ENCODE measurements around the gene GALNT15.

GALNT15 gene, protein sequence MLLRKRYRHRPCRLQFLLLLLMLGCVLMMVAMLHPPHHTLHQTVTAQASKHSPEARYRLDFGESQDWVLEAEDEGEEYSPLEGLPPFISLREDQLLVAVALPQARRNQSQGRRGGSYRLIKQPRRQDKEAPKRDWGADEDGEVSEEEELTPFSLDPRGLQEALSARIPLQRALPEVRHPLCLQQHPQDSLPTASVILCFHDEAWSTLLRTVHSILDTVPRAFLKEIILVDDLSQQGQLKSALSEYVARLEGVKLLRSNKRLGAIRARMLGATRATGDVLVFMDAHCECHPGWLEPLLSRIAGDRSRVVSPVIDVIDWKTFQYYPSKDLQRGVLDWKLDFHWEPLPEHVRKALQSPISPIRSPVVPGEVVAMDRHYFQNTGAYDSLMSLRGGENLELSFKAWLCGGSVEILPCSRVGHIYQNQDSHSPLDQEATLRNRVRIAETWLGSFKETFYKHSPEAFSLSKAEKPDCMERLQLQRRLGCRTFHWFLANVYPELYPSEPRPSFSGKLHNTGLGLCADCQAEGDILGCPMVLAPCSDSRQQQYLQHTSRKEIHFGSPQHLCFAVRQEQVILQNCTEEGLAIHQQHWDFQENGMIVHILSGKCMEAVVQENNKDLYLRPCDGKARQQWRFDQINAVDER

DNA sequence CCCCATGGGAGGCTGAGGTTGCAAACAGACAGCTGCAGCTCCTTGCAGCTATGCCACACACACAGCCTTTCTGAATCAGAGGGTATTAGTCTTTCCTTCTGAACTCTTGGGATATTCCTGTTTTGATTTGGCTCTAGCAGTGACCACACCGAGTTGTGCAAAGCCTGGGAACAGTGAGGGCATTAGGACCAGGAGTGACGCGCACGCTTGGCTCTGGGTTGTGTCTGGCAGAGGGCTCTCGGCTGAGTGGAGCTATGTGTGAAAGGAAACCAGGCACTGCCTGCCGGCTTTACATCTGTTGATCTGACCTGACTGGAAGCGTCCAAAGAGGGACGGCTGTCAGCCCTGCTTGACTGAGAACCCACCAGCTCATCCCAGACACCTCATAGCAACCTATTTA, at the start of gene GALNT15:
TSS of gene GALNT15 (plus strand) at position 292 of the 400 bp plus-strand sequence. CDS start 472 bp downstream, outside the sequence.
- in situ Hi-C loops (cut with HindIII; ENCODE audit: low sequenced_read_pairs) = no loop called here

DNA sequence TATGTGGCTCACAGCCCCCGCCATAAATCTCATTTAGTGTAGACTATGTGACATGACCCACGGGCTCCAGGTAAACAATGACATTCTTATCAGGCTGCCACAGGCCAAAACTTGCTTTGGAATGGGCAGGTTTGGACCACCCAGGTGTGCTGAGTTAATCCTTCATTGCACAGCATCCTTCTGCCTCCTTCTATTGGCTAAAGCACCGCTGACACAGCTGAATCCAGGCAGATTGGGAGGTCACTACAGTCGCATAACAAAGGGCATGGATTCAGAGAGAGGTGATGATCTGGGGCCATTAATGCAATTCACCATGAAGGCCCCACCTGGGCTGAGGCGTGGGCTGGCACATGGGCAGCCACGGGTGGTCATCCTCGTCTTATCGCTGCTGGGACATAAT, 47.8 kb upstream of the GALNT15 start:
- in situ Hi-C loops (cut with HindIII; ENCODE audit: low sequenced_read_pairs) = no loop called here

DNA sequence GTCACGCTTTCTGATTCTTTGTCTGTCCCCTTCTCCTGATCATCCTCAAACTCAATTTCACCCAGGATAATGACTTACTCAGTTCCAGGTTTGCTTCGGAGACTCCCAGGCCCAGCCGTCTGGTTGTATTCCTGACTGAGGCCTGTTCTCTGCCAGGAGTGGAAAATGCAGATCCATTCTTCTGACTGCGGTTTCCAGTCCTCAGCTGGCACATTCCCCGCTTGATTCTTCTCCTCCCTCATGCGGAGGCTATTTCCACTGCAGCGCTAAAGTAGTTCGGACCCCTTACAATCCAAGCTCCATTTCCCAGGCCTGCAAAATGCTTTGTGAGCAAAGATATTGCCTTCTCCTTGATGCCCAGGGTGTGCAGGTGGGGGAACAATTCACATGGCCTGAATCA, 47.2 kb upstream of the GALNT15 start:
- in situ Hi-C loops (cut with HindIII; ENCODE audit: low sequenced_read_pairs) = no loop called here

DNA sequence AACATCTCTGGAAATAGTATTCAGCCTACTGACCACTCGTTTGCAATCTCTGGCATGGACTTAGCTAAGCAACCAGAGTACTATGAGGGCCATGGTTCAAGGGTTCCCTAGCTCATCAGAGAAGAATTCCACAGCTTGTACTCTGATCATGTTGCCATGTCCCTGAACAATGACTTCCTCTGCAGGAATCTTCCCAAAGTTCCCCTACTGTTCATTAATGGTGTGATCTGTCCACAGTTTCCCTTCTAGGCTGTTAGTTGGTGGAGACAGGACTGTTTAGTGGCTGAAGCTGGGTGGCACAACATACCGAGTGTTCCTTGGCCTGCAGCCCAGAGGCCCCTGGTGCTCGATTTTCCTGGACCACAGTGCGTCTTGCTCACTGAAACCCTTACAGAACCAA, 44.4 kb upstream of the GALNT15 start:
- in situ Hi-C loops (cut with HindIII; ENCODE audit: low sequenced_read_pairs) = no loop called here

DNA sequence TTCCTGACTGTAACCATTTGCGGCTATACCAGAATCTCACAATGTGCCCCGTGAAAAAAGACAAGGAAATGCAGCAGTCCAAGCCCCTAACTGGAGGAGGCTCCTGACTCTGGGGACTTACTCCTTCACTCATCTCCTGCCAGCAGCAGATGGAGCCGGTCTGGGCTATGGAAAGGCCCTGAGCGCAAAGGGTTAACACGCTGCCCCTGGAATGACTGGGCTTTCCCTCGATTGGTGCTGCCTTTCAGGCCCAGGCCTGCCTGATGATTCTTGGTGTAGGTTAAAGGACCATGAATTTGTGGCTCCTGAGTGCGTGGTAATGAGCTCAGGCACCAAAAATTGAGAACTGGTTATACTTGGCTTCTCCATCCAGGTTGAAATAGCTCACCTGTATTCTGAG, 42.3 kb upstream of the GALNT15 start:
- in situ Hi-C loops (cut with HindIII; ENCODE audit: low sequenced_read_pairs) = no loop called here

DNA sequence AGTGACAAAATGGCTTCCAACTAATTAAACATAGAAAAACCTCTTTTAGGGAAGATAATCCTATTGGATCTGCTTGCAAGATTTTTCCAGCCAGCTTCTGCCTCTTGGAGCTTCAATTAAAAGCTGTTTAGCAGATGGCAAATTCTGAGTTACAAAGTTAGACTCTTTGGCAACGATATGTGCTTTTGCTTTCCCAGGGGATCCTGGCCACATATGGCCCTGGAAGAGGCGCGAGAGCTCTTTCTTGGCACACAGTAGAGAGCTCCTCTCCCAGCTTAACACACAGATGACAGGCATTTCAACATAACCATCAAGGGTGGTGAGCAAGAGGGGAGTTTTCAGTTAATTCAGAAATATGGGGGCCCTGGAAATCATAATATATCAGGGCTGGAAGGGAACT, 41.6 kb upstream of the GALNT15 start:
- in situ Hi-C loops (cut with HindIII; ENCODE audit: low sequenced_read_pairs) = no loop called here

DNA sequence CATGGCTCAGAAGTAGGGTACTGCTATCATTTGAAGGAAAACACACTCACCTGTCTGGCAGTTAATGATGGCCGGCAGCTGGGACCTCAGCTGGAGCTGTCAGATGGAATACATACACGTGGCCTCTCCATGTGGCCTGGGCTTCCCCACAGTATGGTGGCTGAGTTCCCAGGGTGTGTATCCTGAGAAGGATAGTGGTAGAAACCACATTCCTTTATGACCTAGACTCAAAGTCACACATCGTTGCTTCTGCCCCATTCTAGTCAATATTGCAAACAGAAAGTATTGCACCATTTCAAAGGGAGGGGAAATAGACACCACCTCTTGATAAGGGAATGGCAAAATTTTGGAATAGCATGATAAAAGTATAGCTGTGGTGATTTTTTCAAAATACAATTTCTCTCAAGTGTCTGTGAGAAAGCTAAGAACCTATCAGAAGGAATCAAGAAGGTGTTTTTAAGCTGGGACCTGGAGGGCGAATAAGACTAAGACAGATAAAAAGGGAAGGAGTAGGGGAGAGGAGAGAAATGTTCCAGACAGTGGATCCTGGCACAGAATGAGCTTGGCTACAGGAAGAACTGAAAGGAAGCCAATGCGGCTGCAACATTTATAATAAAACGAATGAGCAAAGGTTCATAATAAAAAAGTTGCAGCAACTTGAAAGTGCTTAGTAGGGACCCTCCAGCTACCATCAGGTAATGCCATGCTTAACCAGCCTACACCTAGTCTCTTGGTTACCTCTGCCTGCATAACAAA, 40.1 kb upstream of the GALNT15 start:
- in situ Hi-C loops (cut with HindIII; ENCODE audit: low sequenced_read_pairs) = no loop called here

DNA sequence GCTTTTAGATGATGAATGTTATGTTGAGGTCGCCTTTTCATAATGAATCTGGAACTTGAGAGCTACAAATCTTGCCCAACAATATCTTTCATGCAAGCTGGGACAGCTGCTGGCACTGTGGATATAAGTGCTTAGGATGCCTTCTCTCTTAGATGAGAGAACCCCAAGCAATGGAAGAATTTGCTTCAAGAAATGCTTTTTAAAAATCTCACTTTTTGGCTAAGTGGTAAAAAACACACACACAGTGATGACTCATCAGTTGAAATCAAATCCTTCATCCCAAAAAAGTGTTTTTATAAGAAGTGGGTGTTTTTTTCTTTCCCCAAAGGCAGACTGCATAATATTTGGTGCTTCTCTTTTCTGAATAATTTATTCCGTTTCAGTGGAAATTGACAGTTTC, 38.4 kb upstream of the GALNT15 start:
- in situ Hi-C loops (cut with HindIII; ENCODE audit: low sequenced_read_pairs) = no loop called here

DNA sequence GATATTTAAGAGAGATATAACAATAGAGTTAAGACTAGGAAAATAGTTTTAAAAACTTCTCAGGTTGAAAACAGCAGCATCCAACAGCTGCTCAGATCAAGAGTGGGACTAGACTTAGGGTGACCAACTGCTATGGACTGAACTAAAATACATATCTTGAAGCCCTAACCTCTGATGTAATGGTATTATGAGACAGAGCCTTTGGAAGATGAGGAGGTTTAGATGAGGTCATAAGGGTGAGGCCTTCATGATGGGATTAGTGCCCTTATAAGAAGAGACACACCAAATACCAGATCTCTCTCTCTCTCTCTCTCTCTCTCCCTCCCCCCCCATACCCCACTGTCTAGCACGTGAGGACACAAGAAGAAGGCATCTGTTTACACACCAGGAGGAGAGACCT, 37.4 kb upstream of the GALNT15 start:
- in situ Hi-C loops (cut with HindIII; ENCODE audit: low sequenced_read_pairs) = no loop called here

DNA sequence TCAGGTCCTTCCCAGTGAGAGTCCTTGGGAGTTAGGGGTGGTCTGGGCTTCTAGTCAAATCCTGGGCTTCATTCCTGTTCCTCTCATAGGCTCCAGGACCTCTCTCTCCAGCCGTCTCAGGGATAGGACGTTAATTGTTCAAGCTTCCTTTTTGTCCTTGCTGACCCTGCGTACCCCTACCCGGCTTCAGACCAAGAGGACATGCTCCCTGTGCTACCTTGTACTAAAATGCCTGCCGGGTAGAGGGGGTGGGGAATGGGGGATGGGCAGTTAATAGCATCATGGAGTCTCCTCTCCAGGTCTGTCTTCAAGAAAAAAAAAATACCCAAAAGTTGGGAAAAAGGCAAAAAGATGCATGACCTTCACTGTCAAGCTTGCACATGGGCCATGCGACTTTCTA, 36.5 kb upstream of the GALNT15 start:
- in situ Hi-C loops (cut with HindIII; ENCODE audit: low sequenced_read_pairs) = no loop called here

DNA sequence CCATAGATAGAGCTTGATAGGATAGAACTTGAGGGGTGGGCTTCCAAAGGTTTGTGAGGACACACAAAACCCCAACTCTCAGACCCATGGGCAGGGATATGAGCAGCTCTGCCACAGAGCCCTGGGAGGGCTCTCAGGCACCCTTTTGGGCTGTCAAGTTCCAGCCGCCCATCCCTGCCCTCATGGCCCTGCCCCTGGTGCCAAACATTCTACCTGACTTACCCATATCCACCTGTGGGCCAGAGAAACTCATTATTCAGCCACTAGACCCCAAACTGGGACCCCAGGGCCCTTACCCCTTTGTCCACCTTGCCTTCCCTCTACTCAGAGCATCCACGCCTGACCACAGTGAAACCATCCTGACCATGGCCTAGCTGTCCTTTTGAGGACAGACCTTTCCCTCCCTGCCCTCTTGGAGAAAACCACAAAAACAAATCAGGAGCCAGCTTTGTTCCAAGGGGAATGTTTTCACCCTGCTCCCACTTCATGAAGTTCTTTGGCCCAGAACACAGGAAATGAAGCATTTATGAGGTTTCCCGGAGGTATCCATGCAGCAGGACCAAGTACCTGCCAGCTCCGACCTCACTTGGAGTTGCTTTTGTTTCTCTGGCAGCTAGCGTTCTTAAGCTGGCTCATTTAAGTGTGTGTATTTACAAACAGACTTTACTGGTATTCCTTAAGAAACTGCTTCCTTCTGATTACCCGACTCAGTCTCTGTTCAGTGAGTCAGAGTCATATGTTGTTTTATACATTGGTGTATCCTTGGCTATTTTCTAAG, 34.2 kb upstream of the GALNT15 start:
- in situ Hi-C loops (cut with HindIII; ENCODE audit: low sequenced_read_pairs) = no loop called here

DNA sequence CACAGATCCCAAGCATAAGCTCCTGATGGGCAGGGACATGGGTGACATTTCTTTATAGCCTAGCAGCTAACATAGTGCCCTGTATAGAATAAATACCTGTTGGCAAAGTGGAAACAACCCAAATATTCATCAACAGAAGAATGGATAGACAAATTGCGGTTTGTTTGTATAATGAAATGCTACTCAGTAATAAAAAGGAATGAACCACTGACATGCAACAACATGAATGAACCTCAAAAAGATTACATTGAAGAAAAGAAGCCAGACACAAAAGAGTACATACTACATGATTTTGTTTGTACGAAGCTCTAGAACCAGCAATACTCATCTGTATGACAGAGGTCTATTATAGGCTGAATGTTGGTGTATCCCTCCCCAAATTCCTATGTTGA, 33.6 kb upstream of the GALNT15 start:
- in situ Hi-C loops (cut with HindIII; ENCODE audit: low sequenced_read_pairs) = no loop called here

DNA sequence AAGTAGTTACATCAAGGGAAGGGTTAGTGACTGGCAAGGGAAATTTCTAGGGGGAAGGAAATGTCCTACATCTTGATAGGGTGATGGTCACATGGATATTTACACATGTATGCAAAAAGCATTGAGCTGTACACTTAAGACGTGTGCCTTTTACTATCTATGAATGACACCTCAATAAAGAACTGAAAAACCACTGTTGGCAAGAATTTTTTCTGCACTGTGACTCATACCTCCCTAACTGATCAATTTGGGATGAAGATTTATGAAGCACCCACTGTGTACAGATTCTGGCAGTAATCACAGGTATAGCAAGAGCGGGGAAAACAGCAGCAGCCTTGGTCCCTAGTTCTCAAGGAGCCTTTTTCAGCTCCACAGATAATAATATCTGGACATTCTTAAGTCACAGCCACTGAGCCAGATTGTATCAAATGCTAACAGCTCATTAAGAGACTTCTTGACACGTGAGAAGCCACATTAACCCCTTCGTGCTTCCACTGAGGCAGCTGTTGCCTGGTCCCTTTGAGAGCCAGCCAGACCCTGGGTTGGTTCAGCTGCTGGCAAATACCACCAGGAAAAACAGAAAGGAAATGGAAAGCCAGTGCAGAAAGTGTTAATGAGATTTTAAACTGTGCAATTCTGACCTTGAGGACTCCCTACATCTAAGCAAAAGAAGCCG, 32.0 kb upstream of the GALNT15 start:
- in situ Hi-C loops (cut with HindIII; ENCODE audit: low sequenced_read_pairs) = no loop called here

DNA sequence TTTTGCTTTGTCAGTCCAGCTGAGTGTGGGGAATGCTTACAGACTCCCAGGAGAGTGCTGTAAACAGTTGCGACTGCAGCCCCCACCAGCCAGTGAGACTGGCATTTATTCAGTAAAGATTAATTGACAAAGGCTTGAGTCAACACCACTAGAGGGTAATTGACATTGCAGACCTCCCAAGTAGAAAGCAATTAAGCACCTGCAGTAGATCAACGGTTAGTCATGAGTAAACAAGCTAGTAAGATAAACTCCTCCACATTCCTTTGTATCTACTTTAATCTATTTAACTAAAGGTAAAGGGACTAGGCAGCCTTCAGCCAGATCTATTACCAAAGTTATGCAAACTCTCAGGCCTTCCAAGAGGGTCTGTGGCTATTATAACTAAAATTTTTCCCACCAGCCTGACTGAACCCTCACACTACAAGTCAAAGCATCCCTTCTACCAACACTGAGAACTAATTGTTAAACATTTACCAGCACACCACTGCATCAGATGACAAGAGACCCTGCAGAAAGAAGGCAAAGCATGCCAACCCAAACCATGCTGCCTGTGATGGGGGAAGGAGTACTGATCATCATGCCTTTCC, 30.5 kb upstream of the GALNT15 start:
- in situ Hi-C loops (cut with HindIII; ENCODE audit: low sequenced_read_pairs) = no loop called here

DNA sequence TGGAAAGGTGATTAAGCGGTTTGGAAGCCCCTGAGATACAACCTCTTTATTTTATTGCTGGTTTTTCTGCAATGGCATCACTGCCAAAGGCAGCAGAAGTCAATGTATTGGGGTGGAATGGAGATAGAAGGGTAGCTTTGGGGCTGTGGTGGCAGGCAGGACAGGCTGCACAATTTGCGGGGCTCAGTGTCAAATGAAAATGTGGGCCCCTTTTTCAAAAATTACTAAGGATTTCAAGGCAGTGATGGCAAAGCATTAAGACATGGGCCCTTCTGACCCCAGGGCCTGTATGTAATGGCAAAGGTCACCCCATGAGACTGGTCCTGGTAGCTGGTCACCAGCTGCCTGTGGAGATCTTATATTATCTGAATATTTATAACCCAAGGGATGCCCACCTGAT, 29.3 kb upstream of the GALNT15 start:
- in situ Hi-C loops (cut with HindIII; ENCODE audit: low sequenced_read_pairs) = no loop called here

DNA sequence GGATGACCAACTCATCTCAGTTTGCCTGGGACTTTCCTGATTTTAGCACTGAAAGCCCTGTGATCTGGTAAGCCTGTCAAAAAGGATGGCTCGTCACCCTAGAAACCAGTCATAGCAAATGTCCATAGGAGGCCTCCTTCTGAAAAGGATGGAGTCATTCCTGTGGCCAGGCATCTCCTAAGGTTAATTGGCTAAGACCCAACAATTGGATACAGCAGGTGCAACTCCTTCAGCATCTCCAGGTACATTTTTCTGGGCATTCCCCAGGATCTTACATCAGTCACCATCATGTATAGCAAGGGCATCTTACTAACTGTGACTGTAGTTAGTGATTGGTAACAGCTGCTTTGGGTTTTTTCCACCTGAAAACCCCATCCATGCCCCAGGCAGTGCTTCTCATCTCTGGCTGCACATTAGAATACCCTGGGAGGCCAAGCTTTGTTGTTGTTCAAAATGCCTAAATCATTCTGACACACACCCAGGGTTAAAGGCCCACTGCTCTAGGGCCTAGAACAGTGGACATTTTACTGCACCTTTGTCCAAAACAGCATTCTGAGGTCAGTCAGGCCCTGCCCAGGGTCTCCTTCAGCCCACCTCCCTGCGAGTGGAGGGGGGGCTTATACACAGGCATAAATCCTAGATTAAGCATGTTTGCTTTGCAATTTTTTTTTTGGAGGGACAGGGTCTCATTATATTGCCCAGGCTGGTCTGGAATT, 28.3 kb upstream of the GALNT15 start:
- in situ Hi-C loops (cut with HindIII; ENCODE audit: low sequenced_read_pairs) = no loop called here

DNA sequence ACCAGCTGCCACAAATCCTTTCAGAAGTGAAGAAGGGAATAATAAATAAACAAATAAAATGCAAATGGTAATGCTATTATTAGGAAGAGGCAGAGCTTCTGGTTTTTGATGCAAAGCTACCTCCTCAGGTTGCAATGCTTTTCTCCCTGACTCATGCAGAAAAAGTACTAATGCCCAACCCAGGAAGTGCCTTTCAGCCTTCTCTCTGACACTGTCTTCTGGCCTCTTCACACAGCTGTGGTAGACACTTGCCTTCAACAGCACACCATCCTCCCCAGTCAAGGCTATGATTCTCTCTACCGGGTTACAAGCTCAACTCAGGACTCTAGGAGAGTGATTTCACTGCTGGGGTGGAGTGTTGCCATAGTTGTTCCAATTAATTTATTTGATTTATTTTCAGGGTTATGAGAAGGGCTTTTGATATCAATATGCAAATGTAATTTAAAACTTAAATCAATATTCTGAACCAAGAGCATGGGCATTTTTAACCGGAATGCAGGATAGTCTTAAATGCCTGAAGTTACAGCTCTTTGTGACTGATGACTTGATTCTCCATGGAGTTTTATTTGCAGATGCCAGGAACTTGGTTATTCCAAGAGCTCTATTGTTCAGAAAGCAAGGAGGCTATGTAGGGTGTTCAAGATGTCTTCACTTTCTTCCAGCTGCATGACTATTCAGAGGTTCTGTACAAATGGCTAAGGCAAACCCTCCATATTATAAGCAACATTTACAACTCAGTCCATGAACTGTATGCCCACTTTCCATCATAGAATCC, 27.1 kb upstream of the GALNT15 start:
- in situ Hi-C loops (cut with HindIII; ENCODE audit: low sequenced_read_pairs) = no loop called here

DNA sequence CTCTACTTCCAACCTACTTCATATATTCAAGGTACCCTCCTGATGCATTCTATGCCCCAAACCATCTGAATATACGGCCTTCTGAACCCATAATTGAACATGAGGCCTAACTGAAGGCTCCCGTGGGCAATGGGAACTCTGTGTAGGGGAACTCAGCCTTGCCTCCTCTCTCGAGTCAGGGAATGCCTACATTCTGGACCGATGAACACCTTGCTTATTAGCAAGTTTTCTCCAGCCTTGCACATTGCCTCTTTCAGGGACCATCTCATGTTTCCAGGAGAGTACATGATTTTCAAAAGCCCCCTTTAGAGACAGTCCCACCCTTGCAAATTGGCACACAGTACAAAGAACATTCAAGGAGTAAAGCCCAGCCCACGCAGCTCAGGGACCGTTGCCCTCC, 26.3 kb upstream of the GALNT15 start:
- in situ Hi-C loops (cut with HindIII; ENCODE audit: low sequenced_read_pairs) = no loop called here

DNA sequence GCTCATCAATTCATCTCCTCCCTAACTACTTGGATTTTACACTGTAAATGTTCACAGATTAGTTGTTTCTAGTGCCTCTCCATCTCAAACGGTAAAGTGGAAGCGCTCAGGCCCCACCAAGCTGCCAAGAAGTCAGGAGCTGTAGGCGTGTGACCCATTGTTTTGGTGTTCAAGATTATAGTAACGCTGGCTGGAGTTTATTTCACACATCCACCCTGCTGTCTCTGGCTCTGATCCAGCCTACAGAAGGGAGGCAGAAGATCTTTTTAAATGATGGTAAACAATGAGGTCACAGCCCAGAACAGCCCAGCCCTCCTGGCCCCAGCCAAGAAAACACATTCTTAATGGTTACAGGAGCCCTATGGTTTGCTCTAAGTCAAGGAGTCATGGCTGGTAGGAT, 25.7 kb upstream of the GALNT15 start:
- in situ Hi-C loops (cut with HindIII; ENCODE audit: low sequenced_read_pairs) = no loop called here
